GM10248 (cell line): Measurements from ENCODE around the gene HTR2A.

Experiments used
- CTCF ChIA-PET: fragments of 300-600 bp; sonication (Branson Sonifier 250); formaldehyde crosslinking; extraction: SDS; loops from one replicate; lab custom pipeline; 2021; ENCODE audit warnings: antibody characterized with exemption; lab: Yijun Ruan, JAX
- POLR2A ChIA-PET: fragments of 350-650 bp; sonication (Branson Sonifier 250); formaldehyde crosslinking; extraction: SDS; loops from one replicate; lab custom pipeline; 2020; ENCODE audit warnings: antibody characterized with exemption; lab: Yijun Ruan, JAX
- DNase-seq: peaks from one replicate; pipeline ENCODE4 v3.0.0; 2012; ENCODE audit errors: extremely low spot score
- CTCF ChIP-seq: IDR thresholded peaks from 2 replicates; pipeline ENCODE4 v1.5.1; 2012; ENCODE audit warnings: mild to moderate bottlenecking, low read depth; ENCODE audit errors: extremely low read depth, missing control alignments, control extremely low read depth

Gene HTR2A

DNA sequence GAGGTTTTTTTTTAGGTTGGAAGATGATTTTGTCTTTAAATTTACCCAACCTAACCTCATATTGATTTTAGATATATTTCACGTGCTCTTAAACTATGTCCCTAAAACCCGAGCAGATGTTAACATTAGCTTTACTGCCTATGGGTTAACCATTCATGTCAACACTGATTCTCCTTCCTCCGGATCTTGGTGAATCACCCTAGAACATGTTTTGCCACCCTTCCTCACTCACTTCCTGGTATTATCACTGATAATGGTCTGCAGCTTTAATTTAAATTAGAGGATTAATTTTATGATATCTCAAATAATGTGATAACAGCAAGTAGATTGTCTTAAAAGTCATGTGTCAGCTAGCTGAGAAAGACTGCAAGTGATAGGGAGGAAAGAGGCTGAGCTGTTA lies 31.9 kb downstream of the HTR2A start:
- no peak for TF ChIP-seq CTCF
- ChIA-PET CTCF (interaction anchor here (1.2 kb wide), 1 partner anchor 13 kb away, joined by 5 read pairs; no protein-coding TSS in a partner anchor), POLR2A (no interaction called here)
- no peak for DNase-seq

- ChIA-PET CTCF (interaction anchor here (1.5 to 2.1 kb wide), 3 partner anchors 9 to 32 kb away, joined by 4 to 7 read pairs (median 4); no protein-coding TSS in a partner anchor), POLR2A (no interaction called here)
- no peak for TF ChIP-seq CTCF
- DNase-seq = no peak
Observed at GRCh38 chr13:46861959-46862358, 34.9 kb downstream of the HTR2A start.

- no peak for TF ChIP-seq CTCF
- CTCF ChIA-PET = interaction anchor here (1.0 to 2.1 kb wide), 4 partner anchors 10 to 817 kb away, joined by 3 to 4 read pairs (median 4); no protein-coding TSS in a partner anchor
- POLR2A ChIA-PET = no interaction called here
- no peak for DNase-seq
Observed at GRCh38 chr13:46860722-46861121, 36.1 kb downstream of the HTR2A start.

- no peak for TF ChIP-seq CTCF
- ChIA-PET POLR2A (no interaction called here), CTCF (interaction anchor here (1.8 kb wide), 2 partner anchors 12 to 35 kb away, joined by 6 to 12 read pairs; no protein-coding TSS in a partner anchor)
- DNase-seq = no peak
Observed at GRCh38 chr13:46858776-46859175, 38.1 kb downstream of the HTR2A start.

- no peak for TF ChIP-seq CTCF
- ChIA-PET POLR2A (no interaction called here), CTCF (interaction anchor here (1.8 kb wide), 2 partner anchors 11 to 36 kb away, joined by 6 to 12 read pairs; no protein-coding TSS in a partner anchor)
- DNase-seq = no peak
Observed at GRCh38 chr13:46858163-46858562, 38.7 kb downstream of the HTR2A start.

DNA sequence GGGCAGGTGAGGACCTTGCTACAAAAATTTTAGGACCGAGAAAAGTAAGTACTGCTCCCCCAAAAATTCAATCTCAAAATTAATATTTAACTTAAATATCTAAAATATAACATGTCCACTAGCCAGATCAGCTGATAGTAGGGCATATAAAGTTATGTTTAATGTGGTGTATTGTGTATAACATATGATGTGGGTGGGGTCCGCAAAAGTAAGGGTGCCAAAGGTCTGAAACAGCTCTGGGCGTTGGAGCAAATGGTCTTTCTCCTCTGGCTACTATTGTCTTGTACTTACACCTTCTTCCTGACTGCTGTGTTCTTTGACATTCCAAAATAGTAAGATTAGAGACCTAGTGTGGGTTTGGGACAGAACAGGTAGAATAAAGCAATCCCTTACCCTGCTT lies 41.2 kb downstream of the HTR2A start:
- POLR2A ChIA-PET = no interaction called here
- DNase-seq = no peak
- CTCF ChIA-PET = interaction anchor here (1.1 to 1.9 kb wide), 2 partner anchors 38 to 107 kb away, joined by 4 to 7 read pairs; no protein-coding TSS in a partner anchor
- no peak for TF ChIP-seq CTCF
